H54 (cell line): ENCODE measurements around the gene SRRD.

Experiments used
- DNase-seq: peaks from one replicate; pipeline ENCODE4 v3.0.0; 2011; ENCODE audit warnings: low spot score, mixed read lengths; ENCODE audit not compliant: insufficient read length
- FAIRE-seq: peaks from 3 replicates; lab custom pipeline; 2011; peaks lifted over from hg19 to GRCh38; lab: Jason Lieb, UNC
- POLR2A ChIP-seq: IDR thresholded peaks from 2 replicates; pipeline ENCODE4 v1.6.1; 2011; ENCODE audit warnings: low read depth, mild to moderate bottlenecking, low read length

Gene SRRD

GRCh38 chr22:26446808-26447515 is 36.7 kb upstream of the SRRD start:
- no peak for TF ChIP-seq POLR2A
- FAIRE-seq: no peak

GRCh38 chr22:26447584-26448329 is 35.9 kb upstream of the SRRD start:
- no peak for DNase-seq
- FAIRE-seq: no peak
- TF ChIP-seq POLR2A: no peak

More at GRCh38 chr22:26446808-26447515, 36.7 kb upstream of the SRRD start:
- no peak for DNase-seq

- no peak for TF ChIP-seq POLR2A
- FAIRE-seq: no peak
- no peak for DNase-seq
These were observed 35.3 kb upstream of the SRRD start for GRCh38 chr22:26448334-26448733.

GRCh38 chr22:26448941-26449340 is 34.7 kb upstream of the SRRD start:
- no peak for DNase-seq
- no peak for FAIRE-seq
- no peak for TF ChIP-seq POLR2A

- DNase-seq: no peak
- no peak for TF ChIP-seq POLR2A
- no peak for FAIRE-seq
These were observed 33.1 kb upstream of the SRRD start for GRCh38 chr22:26450453-26451185.

- DNase-seq: no peak
- no peak for FAIRE-seq
- no peak for TF ChIP-seq POLR2A
These were observed 31.3 kb upstream of the SRRD start for GRCh38 chr22:26452236-26453016.

- no peak for FAIRE-seq
- no peak for TF ChIP-seq POLR2A
- DNase-seq: no peak
These were observed 30.5 kb upstream of the SRRD start for GRCh38 chr22:26453216-26453615.

- no peak for FAIRE-seq
- DNase-seq: no peak
- no peak for TF ChIP-seq POLR2A
These were observed 29.7 kb upstream of the SRRD start for GRCh38 chr22:26453812-26454500.

GRCh38 chr22:26457661-26458272 is 25.9 kb upstream of the SRRD start:
- FAIRE-seq (no peak), DNase-seq (no peak)
- no peak for TF ChIP-seq POLR2A

GRCh38 chr22:26460202-26460601 is 23.5 kb upstream of the SRRD start:
- no peak for FAIRE-seq
- TF ChIP-seq POLR2A: no peak
- DNase-seq: no peak

GRCh38 chr22:26461188-26461810 is 22.4 kb upstream of the SRRD start:
- no peak for FAIRE-seq

GRCh38 chr22:26462051-26462450 is 21.6 kb upstream of the SRRD start:
- TF ChIP-seq POLR2A: no peak
- no peak for FAIRE-seq
- DNase-seq: no peak

More at GRCh38 chr22:26461188-26461810, 22.4 kb upstream of the SRRD start:
- no peak for TF ChIP-seq POLR2A
- no peak for DNase-seq

- DNase-seq: no peak
- FAIRE-seq: no peak
- TF ChIP-seq POLR2A: no peak
These were observed 21.0 kb upstream of the SRRD start for GRCh38 chr22:26462641-26463040.
